ENCODE data around the gene CAPG. TPM values are rescaled to one million over a fixed set of nuclear protein-coding genes. Genes with fewer than 3 reads are reported as not detected.
A peak's percentile ranks its signal among the peaks of the same experiment; 100 is the strongest.

Gene CAPG
- total and polyA plus RNA-seq, 2 donors from 2014 or later = 361 to 377 TPM

GRCh38 chr2:85413592-85414420 is 3.6 kb upstream of the CAPG start:
- Histone ChIP-seq H3K36me3 (ENCODE audit: control insufficient read depth in 2 of 3, insufficient read depth in 3 of 3, low read length in 3 of 3) (no peaks in the 10 kb centered on the region), H3K27ac (ENCODE audit: low read depth in 2 of 2, low read length in 2 of 2) (peak overlapping the region; percentile 45 to 80), H3K4me1 (ENCODE audit: control insufficient read depth in 2 of 3, insufficient read depth in 2 of 3, low read depth in 1 of 3, low read length in 3 of 3) (peaks cover 0 to 18% (median 7%) of the 10 kb centered on the region in 3 donors), H3K9ac (ENCODE audit: low read length in 3 of 3) (peak overlapping the region; percentile 52 to 63 (median 62)), H3K9me3 (ENCODE audit: control insufficient read depth in 2 of 3, insufficient read depth in 1 of 3, low read length in 3 of 3) (no peaks in the 10 kb centered on the region), H3K4me3 (ENCODE audit: low read length in 3 of 3) (peak overlapping the region; percentile 59 to 78 (median 70)), H3K27me3 (ENCODE audit: control insufficient read depth, insufficient read depth, low read length) (no peaks in the 10 kb centered on the region)
- intact Hi-C loops (cut with DNase I) = no loop called here
- DNase-seq (peak in 4 of 5 donors; percentile 59 to 90 (median 80)), FAIRE-seq (no peak)
- no peak for TF ChIP-seq CTCF (IDR thresholded peaks at IDR 0.05; ENCODE audit: borderline replicate concordance, extremely low read depth, insufficient read depth)

GRCh38 chr2:85411405-85411748 is 1.2 kb upstream of the CAPG start:
- Histone ChIP-seq H3K9ac (ENCODE audit: low read length in 3 of 3) (no peak overlapping the region), H3K36me3 (ENCODE audit: control insufficient read depth in 2 of 3, insufficient read depth in 3 of 3, low read length in 3 of 3) (no peaks in the 10 kb centered on the region), H3K4me1 (ENCODE audit: control insufficient read depth in 2 of 3, insufficient read depth in 2 of 3, low read depth in 1 of 3, low read length in 3 of 3) (peaks cover 0 to 24% (median 13%) of the 10 kb centered on the region in 3 donors), H3K9me3 (ENCODE audit: control insufficient read depth in 2 of 3, insufficient read depth in 1 of 3, low read length in 3 of 3) (no peaks in the 10 kb centered on the region), H3K27me3 (ENCODE audit: control insufficient read depth, insufficient read depth, low read length) (no peaks in the 10 kb centered on the region), H3K4me3 (ENCODE audit: low read length in 3 of 3) (no peak overlapping the region), H3K27ac (ENCODE audit: low read depth in 2 of 2, low read length in 2 of 2) (no peak overlapping the region)
- no peak for DNase-seq
- TF ChIP-seq CTCF (IDR thresholded peaks at IDR 0.05; ENCODE audit: borderline replicate concordance, extremely low read depth, insufficient read depth) = no peak
- intact Hi-C loops (cut with DNase I) = no loop called here
- no peak for FAIRE-seq

DNA sequence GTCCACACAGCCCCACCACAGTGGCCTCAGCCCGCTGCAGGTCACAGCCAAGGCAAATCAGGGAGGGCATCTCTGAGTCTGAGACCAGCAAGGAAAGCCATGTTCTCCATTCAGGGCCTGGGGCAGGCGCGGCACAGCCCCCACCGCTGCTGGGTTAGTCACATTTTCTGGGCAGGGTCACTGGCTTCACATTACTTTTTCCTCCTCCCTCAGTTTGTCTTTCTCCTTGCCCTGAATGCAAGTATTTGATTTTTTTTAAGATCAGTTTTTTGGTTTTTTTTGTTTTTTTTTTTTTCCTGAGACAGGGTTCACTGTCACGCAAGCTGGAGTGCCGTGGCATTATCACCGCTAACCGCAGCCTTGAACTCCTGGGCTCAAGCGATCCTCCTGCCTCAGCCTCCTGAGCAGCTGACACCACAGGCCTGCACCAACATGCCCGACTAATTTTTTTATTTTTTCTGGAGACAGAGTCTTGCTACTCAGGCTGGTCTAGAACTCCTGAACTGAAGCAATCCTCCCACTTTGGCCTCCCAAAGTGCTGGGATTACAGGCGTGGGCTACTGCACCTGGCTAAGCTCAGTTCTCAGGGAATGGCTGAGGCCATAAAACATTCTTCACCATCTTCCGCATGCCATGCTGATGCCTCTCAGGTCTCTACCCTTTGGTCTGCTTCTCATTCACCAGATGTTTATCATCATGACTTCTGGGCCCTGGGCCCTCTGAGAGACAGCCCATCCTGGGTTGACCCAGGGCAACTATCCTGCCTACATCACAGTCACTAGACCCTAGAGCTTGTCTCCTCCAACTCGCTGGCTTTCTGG is 628 bp upstream of the CAPG start:
- peaks cover 0 to 27% (median 18%) of the 10 kb centered on the region in 3 donors for H3K4me1 ChIP-seq (ENCODE audit: control insufficient read depth in 2 of 3, insufficient read depth in 2 of 3, low read depth in 1 of 3, low read length in 3 of 3)
- H3K4me3 ChIP-seq (ENCODE audit: low read length in 3 of 3) = no peak overlapping the region
- no peak overlapping the region for H3K9ac ChIP-seq (ENCODE audit: low read length in 3 of 3)
- DNase-seq (peak in 1 of 5 donors; percentile 38), FAIRE-seq (no peak)
- no peaks in the 10 kb centered on the region for H3K27me3 ChIP-seq (ENCODE audit: control insufficient read depth, insufficient read depth, low read length)
- TF ChIP-seq CTCF (IDR thresholded peaks at IDR 0.05; ENCODE audit: borderline replicate concordance, extremely low read depth, insufficient read depth) = no peak
- no peaks in the 10 kb centered on the region for H3K36me3 ChIP-seq (ENCODE audit: control insufficient read depth in 2 of 3, insufficient read depth in 3 of 3, low read length in 3 of 3)
- no peaks in the 10 kb centered on the region for H3K9me3 ChIP-seq (ENCODE audit: control insufficient read depth in 2 of 3, insufficient read depth in 1 of 3, low read length in 3 of 3)
- peak overlapping the region; percentile 25 to 79 for H3K27ac ChIP-seq (ENCODE audit: low read depth in 2 of 2, low read length in 2 of 2)
- intact Hi-C loops (cut with DNase I) = no loop called here
